GM10266 (cell line): ENCODE results near the gene LEMD3.

ENCODE experiments used
- DNase-seq: peaks from one replicate; pipeline ENCODE4 v3.0.0; 2012; ENCODE audit errors: extremely low spot score
- TF ChIP-seq, protein P1 (sequence below): IDR thresholded peaks from 2 replicates; pipeline ENCODE4 v1.5.1; 2012; ENCODE audit warnings: mild to moderate bottlenecking, low read depth; ENCODE audit not compliant: control insufficient read depth, insufficient read depth; ENCODE audit errors: missing control alignments

Gene LEMD3

DNA sequence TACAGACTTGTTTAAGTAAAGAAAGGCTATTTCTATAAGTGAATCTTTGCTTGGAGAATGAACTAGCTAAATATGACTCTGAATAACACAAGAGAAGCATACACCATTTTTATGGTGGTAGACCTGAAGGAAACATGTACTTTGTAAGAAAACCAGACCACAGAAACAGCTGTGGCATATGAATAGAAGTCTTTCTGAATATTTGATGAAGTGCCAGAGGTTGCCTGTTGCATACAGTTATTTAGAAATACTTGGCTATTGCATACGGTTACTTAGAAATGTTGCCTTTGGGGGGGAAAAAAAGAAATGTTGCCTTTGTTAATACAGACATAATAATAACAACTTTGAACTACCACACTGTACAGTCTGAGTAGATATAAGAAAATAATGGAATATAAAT, 16.8 kb upstream of the LEMD3 start:
- TF ChIP-seq, protein P1, sequence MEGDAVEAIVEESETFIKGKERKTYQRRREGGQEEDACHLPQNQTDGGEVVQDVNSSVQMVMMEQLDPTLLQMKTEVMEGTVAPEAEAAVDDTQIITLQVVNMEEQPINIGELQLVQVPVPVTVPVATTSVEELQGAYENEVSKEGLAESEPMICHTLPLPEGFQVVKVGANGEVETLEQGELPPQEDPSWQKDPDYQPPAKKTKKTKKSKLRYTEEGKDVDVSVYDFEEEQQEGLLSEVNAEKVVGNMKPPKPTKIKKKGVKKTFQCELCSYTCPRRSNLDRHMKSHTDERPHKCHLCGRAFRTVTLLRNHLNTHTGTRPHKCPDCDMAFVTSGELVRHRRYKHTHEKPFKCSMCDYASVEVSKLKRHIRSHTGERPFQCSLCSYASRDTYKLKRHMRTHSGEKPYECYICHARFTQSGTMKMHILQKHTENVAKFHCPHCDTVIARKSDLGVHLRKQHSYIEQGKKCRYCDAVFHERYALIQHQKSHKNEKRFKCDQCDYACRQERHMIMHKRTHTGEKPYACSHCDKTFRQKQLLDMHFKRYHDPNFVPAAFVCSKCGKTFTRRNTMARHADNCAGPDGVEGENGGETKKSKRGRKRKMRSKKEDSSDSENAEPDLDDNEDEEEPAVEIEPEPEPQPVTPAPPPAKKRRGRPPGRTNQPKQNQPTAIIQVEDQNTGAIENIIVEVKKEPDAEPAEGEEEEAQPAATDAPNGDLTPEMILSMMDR, result no peak
- DNase-seq, result no peak

DNA sequence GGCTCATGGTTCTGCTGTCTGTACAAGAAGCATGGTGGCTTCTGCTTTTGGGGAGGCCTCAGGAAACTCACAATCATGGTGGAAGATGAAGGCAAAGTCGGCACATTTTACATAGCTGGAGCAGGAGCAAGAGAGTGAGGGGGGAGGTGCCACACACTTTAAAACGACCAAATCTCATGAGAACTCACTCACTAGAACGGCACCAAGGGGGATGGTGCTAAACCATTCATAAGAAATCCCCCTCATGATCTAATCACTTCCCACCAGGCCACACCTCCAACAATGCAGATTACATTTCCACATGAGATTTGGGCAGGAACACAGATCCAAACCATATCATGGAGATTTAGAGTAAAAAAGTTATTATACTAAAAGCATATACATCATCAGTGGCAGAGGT, 13.6 kb upstream of the LEMD3 start:
- TF ChIP-seq, protein P1, result no peak
- no peak for DNase-seq

- TF ChIP-seq, protein P1, result no peak
- peak; percentile 42 for DNase-seq
Observed at GRCh38 chr12:65156366-65156841, 13.0 kb upstream of the LEMD3 start.

- TF ChIP-seq, protein P1, result no peak
- DNase-seq, result no peak
Observed at GRCh38 chr12:65157091-65157490, 12.3 kb upstream of the LEMD3 start.

GRCh38 chr12:65162609-65163008, 6.8 kb upstream of the LEMD3 start:
- peak; percentile 23 for DNase-seq
- TF ChIP-seq, protein P1, result no peak

DNA sequence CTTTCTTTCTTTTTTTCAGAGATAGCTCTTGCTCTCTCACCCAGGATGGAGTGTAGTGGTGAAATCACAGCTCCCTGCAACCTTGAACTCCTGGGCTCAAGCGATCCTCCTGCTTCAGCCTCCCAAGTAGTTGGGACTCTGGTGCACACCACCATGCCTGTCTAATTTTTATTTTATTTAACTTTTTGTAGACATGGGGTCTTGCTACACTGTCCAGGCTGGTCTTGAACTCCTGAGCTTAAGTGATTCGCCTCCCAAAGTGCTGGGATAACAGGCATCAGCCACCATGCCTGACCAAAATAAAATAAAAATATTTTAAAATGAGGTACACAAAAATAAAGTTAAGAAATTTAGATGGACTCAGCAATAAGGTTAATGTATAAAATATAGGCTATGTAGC, 5.1 kb upstream of the LEMD3 start:
- DNase-seq, result no peak

GRCh38 chr12:65164774-65165173, 4.6 kb upstream of the LEMD3 start:
- no peak for DNase-seq
- TF ChIP-seq, protein P1, result no peak

More for the DNA sequence above, 5.1 kb upstream of the LEMD3 start:
- TF ChIP-seq, protein P1, result no peak
